Mucosa of gallbladder (tissue), 1 donor: Measurements from ENCODE around the gene ODC1. TPM values are rescaled to one million over a fixed set of nuclear protein-coding genes. Genes with fewer than 3 reads are reported as not detected.
"Not testable (repeated sequence)": the region's sequence is repeated elsewhere in the genome, so short reads cannot be mapped to it uniquely, and the experiment has no call there.

Source experiments
- DNase-seq: peaks from one replicate; pipeline ENCODE4 v3.0.0-alpha.2; 2020; ENCODE audit warnings: low spot score
- total RNA-seq: library from RNA; stranded (reverse); gene quantifications from one replicate; pipeline ENCODE4 v1.2.1, GENCODE V29; 2021
- donor health status: DM: no; HTN: no; CAD: no.

Gene ODC1
- total RNA-seq, 1 donor from 2014 or later, result 48.7 TPM

DNA sequence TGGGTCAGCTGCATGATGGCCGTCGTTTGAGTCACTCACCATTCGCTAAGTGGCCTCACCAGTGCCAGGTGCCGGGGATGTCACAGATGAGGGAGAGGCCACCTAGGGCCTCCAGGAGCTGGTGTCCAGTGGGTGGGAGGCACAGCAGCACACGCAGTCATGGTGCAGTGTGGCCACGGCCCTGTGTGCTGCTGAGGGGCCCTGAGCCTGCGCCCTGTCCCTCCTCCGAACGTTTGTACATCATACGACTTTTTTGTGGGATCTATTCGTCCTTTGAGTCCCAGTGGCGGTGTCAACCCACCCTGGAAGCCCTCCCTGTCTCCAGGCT lies 30.1 kb upstream of the ODC1 start:
- no peak for DNase-seq

DNA sequence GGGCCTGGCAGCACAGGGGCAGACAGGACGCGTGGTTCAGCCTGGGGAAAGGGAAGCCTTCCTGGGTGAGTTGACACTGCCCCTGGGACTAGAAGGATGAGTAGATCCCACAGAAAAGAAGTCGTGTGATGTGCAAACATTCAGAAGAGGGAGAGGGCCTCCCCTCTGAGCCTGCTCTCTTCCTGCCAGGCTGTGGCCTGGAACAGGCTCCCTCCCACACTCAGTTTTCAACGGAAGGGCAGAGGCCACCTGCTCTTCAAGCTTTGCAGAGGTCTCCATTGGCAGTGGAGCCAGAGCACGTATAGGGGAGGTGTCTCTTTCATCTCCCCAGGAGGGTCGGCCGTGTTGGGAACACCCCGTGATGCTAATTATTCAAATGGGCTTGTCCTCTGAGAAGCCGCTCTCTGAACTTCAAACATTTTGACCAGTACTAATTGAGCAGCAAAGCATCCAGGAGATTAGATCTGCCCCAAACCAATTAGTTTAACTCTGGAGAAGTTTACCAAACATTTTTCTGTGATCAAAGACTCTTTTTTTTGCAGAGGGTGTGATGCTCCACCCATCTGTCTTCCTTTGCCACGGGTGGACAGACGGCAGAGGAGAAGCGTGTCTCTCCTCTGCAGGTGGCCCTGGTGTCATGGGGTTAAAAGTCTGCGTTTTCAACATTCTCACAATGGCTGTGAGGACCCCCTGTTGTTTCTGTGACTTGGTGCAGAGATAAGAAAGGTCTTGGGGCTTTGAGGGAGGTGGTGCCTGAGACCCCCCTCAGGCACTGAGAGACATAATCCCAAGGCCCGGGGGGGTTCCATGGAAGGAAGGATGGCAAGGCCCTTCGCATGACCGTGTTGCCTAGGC lies 29.5 kb upstream of the ODC1 start:
- DNase-seq, result no peak

DNA sequence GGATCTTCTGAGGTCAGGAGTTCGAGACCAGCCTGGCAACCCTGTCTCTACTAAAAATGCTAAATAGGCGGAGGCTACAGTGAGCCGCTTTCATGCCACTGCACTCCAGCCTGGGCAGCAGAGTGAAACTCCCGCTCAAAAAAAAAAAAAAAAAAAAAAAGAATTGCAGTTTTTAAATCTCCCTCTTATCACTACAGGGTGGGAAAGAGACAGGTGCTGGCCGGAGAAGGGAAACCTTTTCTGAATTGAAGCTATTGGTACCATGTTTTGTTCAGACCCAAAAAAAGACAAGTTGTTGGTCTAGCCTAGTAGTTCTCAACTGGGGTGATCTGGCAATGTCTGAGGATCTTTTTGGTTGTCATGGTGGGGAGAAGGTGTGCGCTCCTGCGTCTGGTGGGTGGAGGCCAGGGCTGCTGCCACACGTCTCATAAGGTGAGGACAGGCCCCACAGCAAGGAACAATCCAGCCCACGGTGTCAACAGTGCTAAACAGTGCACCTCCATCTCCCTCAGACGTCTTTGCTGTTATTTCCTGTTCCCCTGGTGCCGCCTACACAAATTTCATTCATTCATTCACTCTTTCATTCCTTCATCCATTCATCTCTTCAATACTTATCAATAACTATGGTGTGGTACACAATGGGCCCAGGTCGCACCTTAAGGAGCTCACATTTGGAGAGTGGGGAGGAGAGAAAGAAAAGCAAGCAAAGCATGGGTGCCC lies 28.8 kb upstream of the ODC1 start:
- DNase-seq, result no peak

DNA sequence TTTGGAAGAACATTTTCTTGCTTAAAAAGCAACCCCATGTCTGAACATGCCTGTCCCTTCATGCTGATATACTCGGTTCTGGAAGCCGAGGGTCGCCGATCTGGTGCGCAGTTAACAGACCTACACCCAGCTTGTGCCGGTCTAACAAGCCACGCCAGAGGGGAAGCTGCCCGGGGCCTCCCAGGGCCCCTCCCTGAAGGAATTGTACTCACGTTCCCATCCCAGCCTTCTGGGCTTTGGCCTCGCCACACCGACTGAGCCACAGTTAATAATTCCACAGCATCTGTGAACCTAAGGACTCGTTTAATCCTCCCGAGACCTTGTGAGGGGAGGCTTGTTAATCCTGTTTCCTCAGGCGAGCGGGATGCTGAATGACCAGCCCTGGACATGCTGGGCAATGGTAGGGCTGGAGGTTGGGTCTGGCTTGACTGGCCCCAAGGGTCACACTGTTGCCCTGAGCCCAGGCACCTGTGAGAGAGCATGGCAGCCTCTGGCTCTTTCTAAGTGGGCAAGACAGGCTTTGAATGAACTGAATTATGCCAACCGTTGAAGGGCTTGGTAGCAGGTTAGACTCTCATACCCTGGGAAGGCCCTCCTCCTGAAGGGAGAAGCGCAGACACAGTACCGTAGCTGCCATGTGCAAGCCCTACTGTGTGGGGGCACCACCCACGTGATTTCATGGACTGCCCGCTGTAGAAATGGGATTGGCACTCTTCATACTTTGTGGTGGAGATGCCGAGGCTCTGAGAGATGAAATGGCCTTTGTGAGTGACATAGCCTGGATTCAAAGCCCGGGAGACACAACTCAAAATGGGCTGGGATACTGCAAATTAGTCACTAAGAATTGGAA lies 27.9 kb upstream of the ODC1 start:
- DNase-seq, result no peak

DNA sequence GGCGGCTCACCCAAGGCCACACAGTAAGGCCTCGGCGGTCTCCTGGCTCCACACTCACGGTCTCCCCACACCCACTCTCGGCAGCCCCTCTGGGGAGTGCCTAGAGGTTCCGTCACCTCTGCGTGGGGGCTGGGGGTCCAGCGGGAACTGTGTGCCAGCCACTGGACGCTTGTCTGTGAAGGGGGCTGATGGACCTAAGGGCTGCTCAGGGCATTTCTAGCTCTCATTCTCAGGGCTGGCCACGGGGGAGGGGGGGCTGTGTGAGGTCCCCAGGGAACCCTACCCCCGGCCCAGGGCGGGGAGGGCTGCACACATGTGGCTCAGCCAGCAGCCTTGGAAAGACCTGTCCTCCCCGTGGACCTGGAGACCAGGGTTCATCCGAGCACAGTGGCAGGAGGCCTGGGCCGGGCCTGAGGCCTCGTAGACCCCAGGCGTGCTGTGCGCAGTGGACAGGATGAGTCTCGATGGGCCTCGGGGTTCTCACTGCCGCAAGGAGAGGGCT lies 27.1 kb upstream of the ODC1 start:
- DNase-seq, result no peak

GRCh38 chr2:10473121-10473756 lies 25.1 kb upstream of the ODC1 start:
- DNase-seq, result no peak

GRCh38 chr2:10471955-10472354 lies 23.8 kb upstream of the ODC1 start:
- no peak for DNase-seq

DNA sequence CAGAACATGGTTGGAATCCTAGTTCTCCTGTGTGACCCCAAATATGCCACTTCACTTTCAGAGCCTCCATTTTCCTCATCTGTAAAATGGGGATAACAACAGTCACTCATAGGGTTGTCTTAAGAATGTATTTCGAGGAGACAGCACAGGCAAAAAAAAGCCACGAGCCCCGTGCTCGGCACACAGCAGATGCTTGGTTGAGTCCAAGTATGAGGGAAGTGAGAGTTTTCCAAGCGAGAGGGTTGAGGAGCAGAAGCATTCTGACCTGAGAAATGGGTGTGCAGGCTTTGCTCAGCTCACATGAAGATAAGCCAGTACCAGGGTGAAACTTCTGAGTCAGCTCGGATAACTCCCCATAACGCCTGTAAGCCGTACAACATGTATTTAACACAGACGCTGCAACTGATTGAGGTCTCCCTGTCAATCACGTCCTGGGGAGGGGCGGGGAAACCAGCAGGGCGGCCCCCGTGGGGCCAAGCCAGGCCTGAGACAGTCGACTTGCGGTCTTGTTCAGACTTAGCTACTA lies 23.0 kb upstream of the ODC1 start:
- DNase-seq, result no peak

GRCh38 chr2:10469955-10470608 lies 22.0 kb upstream of the ODC1 start:
- no peak for DNase-seq

GRCh38 chr2:10469301-10469700 lies 21.2 kb upstream of the ODC1 start:
- no peak for DNase-seq

DNA sequence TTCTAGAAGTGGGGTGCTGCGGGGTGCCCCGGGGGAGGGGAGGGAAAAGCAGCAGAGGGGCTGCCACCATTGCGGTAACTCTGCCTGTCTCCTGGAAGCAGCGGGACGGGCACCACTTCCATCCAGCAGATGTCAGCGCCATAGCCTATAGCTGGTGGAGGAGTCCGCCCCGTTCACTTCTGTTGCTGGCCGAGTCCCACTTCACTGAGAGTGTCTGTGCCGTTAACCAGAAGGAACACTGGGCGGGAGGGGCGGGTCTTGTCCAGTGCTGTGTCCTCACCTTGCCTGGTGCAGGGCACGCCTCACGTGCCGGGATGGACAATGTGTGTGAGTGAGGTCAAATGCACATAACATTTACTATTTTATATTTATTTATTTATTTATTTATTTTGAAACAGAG lies 19.3 kb upstream of the ODC1 start:
- DNase-seq, result no peak

GRCh38 chr2:10466801-10467200 lies 18.7 kb upstream of the ODC1 start:
- DNase-seq, result no peak

- DNase-seq, result no peak
Measured at GRCh38 chr2:10465910-10466309, 17.8 kb upstream of the ODC1 start.

DNA sequence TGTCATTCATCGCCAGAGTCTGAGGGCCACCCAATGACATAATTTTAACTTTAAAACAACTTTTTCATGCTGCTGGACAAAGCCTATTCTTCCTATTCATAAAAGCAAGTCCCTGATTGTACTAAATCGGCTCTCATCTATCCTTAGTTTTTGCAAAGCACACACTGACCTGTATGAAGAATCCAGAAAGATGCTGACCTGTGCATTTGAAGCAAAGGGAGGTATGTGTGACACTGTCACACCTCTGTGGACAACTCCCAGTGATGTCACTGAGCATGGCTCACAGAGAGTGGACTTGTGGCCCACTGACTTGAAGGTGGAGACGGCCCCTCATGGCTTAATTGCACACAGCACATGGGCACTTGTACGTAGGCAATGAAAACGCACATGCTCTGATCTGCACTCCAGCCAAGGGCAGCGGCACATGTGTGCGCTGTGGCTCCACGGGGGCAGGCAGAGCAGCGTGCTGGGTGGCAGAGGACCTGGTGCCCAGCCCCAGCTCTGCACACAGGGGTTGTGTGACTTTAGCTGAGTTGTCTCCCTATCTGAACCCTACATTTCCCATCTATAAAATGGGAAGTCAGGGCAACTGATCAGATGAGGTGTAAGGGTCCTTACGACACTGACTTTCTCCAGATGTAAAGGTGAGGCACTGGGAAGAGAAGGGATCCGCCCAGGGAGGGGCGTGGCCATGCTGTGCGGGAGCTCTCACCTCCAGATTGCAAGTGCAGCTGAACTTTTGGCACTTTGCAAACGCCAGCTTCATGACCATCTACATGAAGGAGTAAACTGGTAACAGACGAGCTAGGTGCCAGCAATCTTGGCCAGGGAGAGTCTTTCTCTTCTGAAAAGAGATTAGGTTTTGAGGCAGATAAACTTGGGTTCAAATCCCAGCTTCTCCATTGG lies 14.3 kb upstream of the ODC1 start:
- no peak for DNase-seq

- no peak for DNase-seq
Measured at GRCh38 chr2:10460366-10460796, 12.3 kb upstream of the ODC1 start.

GRCh38 chr2:10457846-10458598 lies 9.9 kb upstream of the ODC1 start:
- DNase-seq, result no peak

DNA sequence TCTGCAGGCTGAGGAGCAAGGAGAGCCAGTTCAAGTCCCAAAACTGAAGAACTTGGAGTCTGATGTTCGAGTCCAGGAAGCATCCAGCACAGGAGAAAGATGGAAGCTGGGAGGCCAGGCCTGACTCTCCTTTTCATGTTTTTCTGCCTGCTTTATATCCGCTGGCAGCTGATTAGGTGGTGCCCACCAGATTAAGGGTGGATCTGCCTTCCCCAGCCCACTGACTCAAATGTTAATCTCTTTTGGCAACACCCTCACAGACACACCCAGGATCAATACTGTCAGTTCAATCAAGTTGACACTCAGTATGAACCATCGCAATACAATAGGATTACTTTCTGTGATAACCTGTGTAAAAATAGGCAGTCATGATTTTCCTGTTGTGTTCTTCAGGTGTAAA lies 9.1 kb upstream of the ODC1 start:
- not testable (repeated sequence) for DNase-seq

- no peak for DNase-seq
Measured at GRCh38 chr2:10454505-10454904, 6.4 kb upstream of the ODC1 start.

- DNase-seq, result no peak
Measured at GRCh38 chr2:10453905-10454298, 5.8 kb upstream of the ODC1 start.
